Epithelial cell of prostate (primary cell): ENCODE results near the gene CKB.
A peak's percentile ranks its signal among the peaks of the same experiment; 100 is the strongest.

Experiments
- DNase-seq: peaks from one replicate; pipeline ENCODE4 v3.0.0-alpha.2; 2011; ENCODE audit warnings: low read depth, low spot score
- H3K27ac ChIP-seq: fragments of 450-650 bp; 2 replicates; pipeline ENCODE4 v1.5.1; 2017; ENCODE audit warnings: mild to moderate bottlenecking

CKB gene

DNA sequence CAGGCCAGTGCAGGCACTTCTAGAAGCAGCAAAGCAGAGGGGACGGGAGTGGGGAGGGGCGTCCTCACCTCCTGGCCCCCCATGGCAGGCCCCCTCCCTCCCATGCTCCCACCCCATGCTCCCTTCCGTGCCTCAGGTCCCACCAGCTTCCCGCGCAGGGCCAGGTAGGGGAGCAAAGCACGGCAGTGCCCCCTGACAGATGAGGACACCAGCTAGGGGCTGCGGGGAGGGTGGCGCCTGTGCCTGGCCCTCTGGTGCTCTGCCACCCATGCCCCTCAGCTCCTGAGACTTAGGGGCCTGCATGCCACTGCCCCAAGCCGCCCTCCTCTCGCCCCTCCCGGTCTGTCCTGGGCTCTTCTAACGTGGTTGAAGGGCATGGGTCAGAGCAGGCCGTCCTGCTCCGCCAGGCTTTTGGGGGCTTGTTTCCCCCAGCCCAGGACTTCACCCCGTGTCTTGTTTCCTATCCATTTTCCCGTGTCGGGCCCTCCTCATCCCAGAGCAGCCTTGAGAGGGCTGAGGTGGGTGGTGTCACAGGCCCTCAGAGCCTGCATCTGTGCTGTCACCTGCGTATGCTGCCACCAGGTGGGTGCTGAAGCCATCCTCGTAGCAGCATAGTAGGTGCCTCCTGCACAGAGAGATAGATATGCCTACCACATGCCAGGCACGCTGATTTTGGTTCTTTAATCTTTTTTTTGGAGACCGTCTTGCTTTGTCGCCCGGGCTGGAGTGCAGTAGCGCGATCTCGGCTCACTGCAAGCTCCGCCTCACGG lies 16.6 kb upstream of the CKB start:
- peak overlapping the region; percentile 99 for H3K27ac ChIP-seq
- DNase-seq, result no peak

DNA sequence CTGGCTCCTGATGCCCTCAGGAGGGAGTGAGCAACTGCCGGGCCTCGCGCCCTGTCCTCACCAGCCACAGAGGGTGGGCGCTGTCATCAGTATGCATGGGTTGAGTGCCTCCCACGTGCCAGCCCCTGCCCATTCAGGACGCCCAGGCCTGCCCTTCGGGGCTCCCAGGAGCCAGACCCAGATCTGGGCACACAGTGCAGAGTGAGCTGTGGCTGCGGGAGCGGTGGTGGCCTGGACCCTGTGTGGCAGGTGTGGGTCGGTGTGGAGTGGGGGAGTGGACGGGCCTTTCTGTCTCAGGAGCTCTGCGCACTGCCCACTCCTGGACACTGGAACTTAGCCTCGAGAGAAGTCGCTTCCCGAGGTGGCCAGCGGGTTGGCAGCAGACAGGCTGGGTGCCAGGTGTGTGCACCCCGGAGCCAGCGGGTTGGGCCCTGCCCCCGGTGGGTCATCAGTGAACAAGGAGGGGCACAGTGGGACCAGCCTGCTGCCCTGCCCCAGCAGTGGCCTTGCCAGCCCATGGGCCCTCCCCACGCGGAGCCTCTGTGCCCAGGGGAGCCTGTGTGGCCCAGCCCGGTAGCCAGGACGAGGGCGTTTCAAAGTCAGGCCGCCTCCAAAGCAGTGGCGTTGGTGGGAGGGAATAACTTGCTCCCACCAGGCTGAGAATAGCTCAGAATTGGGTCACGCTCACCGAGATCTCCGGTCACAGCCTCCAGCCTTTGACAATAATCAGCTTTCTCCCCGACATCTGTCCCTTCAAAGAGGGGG lies 15.8 kb upstream of the CKB start:
- H3K27ac ChIP-seq, result peak overlapping the region; percentile 99
- no peak for DNase-seq

DNA sequence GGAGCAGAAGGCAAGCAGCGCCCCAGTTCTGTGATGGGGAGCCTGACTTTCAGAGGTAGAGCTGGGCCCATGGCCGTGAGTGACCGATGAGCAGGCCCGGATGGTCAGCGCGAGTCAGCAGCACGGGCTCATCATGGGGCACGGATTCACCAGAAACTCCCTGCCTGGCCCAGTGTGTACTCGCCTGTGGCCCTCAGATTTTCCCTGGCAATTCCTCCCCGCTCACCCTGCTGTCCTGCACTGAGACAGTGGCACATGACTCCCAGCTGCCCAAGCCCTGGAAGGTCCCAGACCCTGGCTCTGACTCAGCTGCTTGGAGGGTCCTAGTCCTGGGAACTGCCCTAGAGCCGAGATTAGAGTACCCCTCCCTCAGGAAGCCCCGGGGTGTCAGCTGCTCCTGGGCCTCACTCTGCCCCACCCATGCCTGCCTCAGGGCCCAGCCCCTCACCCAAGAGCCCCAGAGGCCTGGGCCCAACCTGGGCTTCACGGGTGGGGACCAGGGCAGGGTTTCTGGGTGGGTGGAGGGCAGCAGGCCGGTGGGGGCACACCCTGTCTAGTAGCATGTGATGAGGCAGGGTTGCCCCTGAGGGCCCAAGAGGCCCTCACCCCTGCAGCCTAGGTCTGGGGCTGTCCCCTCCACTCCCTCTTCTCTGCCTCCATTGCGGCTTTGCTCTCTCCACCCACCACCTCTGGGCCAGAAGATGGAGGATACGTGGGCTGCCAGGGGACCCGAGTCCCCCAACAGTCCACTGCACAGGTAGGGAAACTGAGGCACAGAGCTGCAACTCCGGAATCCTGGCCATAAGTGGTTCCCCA lies 14.8 kb upstream of the CKB start:
- no peak for DNase-seq
- H3K27ac ChIP-seq, result peak overlapping the region; percentile 42

- peak overlapping the region; percentile 42 for H3K27ac ChIP-seq
- no peak for DNase-seq
Measured at GRCh38 chr14:103536693-103537092, 14.1 kb upstream of the CKB start.

- H3K27ac ChIP-seq, result no peak overlapping the region
- no peak for DNase-seq
Measured at GRCh38 chr14:103535891-103536565, 13.4 kb upstream of the CKB start.

- H3K27ac ChIP-seq, result no peak overlapping the region
Measured at GRCh38 chr14:103535081-103535890, 12.7 kb upstream of the CKB start.

DNA sequence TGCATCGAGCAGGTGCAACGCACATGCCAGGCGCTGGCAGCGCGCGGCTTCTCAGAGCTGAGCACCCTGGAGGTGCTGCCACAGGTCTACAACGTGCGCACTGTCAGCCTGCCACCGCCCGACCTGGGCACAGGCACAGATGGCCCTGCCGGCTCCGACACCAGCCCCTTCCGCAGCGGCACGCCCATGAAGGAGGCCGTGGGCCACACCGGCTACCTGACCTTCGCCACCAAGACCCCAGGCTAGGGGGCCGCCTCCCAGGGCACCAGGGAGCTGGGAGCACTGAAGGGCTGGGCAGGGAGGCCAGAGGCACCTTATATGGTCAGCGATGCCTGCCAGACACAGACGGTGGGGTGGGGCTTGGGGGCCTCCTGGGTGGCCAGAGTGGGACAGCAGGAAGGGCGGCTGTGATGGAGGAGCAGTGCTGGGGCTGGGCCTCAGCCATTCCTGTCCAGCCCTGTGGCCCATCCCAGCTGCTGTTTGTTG lies 12.0 kb upstream of the CKB start:
- no peak overlapping the region for H3K27ac ChIP-seq
- DNase-seq, result no peak

More at GRCh38 chr14:103535081-103535890, 12.7 kb upstream of the CKB start:
- no peak for DNase-seq

DNA sequence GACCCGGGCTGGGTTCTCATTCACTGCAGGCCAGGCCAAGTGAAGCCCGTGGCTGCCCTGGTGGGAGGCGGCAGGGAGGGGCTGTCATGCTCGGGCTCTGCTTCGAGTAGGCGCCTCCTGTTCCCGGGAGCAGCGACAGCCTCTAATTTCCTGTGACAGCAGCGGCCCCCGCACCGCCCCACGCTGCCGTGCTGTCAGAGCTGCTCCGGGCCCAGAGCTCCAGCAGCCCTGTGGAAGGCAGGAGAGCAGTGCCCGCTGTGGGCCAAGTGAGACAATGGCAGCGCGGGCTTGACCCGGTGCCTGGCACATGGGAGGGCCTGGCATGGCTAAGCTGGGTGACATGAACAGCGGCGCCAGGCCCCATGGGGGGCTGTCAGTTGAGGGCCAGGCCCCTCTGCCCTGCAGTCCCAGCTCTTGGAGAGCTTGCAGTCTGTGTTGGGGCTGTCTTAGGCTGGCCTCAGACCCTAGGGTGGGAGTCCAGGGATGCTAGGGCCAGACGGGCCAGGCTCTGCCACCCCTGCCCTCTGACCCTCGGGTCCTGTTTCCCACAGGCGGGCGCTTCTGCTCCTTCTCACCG lies 11.5 kb upstream of the CKB start:
- no peak overlapping the region for H3K27ac ChIP-seq
- DNase-seq, result no peak

- DNase-seq, result no peak
- H3K27ac ChIP-seq, result no peak overlapping the region
Measured at GRCh38 chr14:103533137-103533998, 10.7 kb upstream of the CKB start.

- no peak overlapping the region for H3K27ac ChIP-seq
- DNase-seq, result no peak
Measured at GRCh38 chr14:103532216-103533136, 9.8 kb upstream of the CKB start.

GRCh38 chr14:103531421-103532215 lies 9.0 kb upstream of the CKB start:
- DNase-seq, result no peak
- no peak overlapping the region for H3K27ac ChIP-seq

DNA sequence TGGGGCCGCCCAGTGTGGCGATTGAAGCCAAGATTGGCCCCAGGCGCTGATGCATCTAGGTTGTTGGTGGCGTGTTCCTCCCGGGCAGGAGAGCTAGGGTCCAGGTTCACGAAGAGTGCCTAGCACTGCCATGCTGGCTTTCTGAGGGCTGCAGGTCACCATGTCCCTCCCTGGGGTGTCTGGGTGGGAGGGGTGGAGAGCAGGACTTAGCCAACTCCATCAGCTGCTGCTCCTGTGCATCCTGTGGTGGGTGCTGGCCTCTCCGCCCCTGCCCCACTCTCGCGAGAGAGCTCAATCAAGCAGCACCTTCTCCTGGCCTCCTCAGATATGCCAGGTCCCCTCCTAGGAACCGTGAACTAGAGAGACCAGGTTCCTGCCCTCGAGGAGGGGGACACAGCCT lies 8.2 kb upstream of the CKB start:
- no peak for DNase-seq
- H3K27ac ChIP-seq, result no peak overlapping the region

GRCh38 chr14:103530390-103530789 lies 7.8 kb upstream of the CKB start:
- no peak for DNase-seq
- no peak overlapping the region for H3K27ac ChIP-seq

DNA sequence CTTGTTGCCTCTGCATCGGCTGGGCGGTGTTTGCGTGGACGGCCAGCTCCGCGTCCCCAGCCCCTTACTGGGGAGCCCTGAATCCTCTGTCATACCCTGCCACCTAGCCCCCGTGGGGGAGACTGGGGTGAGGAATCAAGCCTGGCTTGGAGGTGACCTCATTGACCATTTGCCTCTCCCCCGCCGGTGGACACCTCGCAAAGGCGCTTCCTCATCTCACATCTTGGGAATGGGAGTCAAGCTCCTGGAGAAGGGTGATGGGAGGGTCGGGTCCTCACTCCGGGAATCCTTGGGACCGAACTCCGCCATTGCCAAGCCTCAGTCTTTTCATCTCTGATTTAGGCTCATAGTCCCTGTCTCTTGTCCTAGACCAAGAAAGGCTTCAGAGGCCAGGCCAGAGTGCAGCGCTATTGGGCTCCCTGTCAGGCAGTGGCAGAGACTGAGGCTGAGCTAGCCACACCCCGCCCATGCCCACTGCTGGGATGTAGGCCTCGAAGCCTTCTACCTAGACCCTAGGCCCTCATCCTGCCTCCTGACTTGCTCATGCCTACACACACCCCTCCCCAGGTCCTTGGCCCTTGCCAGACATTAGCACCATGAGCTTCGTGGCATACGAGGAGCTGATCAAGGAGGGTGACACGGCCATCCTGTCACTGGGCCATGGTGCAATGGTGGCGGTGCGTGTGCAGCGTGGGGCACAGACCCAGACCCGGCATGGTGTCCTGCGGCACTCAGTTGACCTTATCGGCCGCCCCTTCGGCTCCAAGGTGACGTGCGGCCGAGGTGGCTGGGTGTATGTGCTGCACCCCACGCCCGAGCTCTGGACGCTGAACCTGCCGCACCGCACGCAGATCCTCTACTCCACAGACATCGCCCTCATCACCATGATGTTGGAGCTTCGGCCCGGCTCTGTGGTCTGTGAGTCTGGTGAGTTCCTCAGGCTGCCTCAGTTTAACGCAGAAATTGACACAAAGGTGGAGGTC lies 7.0 kb upstream of the CKB start:
- DNase-seq, result no peak
- peak overlapping the region; percentile 36 for H3K27ac ChIP-seq
